Measurements from ENCODE around the gene CASS4.

DNA sequence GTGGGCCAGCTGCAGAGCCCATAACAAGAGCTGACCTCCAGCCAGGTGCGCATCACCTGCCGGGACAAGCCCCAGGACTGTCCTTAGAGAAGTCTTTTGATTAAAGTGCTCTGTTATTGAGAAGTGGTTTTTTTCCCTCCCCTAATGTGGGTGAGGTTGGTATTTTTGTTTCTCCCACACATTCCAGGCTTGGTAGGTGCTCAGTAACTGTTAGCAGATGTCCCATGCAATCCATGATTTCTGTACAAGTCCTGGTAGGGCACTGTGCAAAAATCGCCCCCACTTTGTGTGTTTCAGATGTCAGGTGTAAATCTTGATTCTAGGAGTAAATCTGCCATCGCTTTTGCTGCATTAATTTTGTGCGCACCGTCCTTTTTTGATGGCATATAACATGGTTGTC lies 48.6 kb upstream of the CASS4 start:
- TF ChIP-seq CTCF (conservative IDR thresholded peaks at IDR 0.05) (no peak), ZFX (IDR thresholded peaks at IDR 0.05) (no peak)

Data from C4-2B (cell line).